ENCODE measurements around the gene ZKSCAN4. TPM values are rescaled to one million over a fixed set of nuclear protein-coding genes. Genes with fewer than 3 reads are reported as not detected.

Gene ZKSCAN4
- total and polyA plus RNA-seq, 10 of the 15 experiments (the other 5 are each of a cell fraction or from before 2014, with no cell fraction given): 3.0 to 6.5 (median 5.0) TPM

- TF ChIP-seq USF2 (IDR thresholded peaks at IDR 0.05; ENCODE audit: borderline replicate concordance, low read depth, low read length): no peak
- no peak for TF ChIP-seq RUNX3 (IDR thresholded peaks at IDR 0.05; ENCODE audit: low read length)
- no peak for TF ChIP-seq CREB1 (IDR thresholded peaks at IDR 0.05; ENCODE audit: low read depth)
- no peak for TF ChIP-seq ATF3 (IDR thresholded peaks at IDR 0.05; ENCODE audit: borderline replicate concordance, extremely low read depth, low read depth, low read length)
- TF ChIP-seq GABPA (IDR thresholded peaks at IDR 0.05; ENCODE audit: low read depth): no peak
- no peak for TF ChIP-seq PML (IDR thresholded peaks at IDR 0.05; ENCODE audit: low read length)
- no peak for TF ChIP-seq ETV6 (conservative IDR thresholded peaks at IDR 0.05 in 1 of 2, IDR thresholded peaks at IDR 0.05 in 1 of 2; ENCODE audit: borderline replicate concordance in 1 of 2, low read depth in 1 of 2)
- TF ChIP-seq SREBF2 (IDR thresholded peaks at IDR 0.05; ENCODE audit: low read length): no peak
Observed at GRCh38 chr6:28220257-28221133, 31.6 kb downstream of the ZKSCAN4 start (continued).

Data from GM12878 (cell line).